ENCODE data around the gene LPP.

GRCh38 chr3:188782613-188783124, 628.7 kb downstream of the LPP start:
- TF ChIP-seq CTCF (IDR thresholded peaks at IDR 0.05; ENCODE audit: insufficient read depth, low read depth, low read length), result no peak
- no peak for TF ChIP-seq EZH2 (IDR thresholded peaks at IDR 0.05; ENCODE audit: insufficient read depth, low read length)
